ENCODE data around the gene ZNF521.

DNA sequence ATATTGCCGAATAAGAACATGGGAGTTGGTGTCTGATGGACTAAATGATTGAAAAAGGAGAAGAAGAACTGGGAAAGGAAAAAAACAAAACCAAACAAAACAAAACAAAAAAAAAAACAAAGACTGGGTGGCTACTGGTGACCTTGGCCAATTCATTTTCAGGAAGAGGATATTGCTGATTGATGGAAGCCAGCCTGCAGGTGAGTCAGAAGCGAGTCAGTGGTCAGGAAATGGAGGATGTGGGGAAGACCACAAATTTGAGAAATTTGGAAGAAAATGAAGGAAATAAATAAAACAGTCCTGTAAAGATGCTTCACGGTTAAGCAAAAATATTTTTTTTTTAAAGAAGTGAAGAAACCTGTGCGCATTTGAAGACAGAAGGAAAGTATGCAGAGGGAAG lies 296.9 kb downstream of the ZNF521 start:
- TF ChIP-seq, protein P1, sequence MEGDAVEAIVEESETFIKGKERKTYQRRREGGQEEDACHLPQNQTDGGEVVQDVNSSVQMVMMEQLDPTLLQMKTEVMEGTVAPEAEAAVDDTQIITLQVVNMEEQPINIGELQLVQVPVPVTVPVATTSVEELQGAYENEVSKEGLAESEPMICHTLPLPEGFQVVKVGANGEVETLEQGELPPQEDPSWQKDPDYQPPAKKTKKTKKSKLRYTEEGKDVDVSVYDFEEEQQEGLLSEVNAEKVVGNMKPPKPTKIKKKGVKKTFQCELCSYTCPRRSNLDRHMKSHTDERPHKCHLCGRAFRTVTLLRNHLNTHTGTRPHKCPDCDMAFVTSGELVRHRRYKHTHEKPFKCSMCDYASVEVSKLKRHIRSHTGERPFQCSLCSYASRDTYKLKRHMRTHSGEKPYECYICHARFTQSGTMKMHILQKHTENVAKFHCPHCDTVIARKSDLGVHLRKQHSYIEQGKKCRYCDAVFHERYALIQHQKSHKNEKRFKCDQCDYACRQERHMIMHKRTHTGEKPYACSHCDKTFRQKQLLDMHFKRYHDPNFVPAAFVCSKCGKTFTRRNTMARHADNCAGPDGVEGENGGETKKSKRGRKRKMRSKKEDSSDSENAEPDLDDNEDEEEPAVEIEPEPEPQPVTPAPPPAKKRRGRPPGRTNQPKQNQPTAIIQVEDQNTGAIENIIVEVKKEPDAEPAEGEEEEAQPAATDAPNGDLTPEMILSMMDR (conservative IDR thresholded peaks at IDR 0.05; ENCODE audit: low read length) = no peak
- TF ChIP-seq EZH2phosphoT487 (IDR thresholded peaks at IDR 0.05; ENCODE audit: borderline replicate concordance, low read depth, low read length) = no peak

Data from OCI-LY7 (cell line).